ENCODE data around the gene COL18A1.
"Not testable (repeated sequence)": the region's sequence is repeated elsewhere in the genome, so short reads cannot be mapped to it uniquely, and the experiment has no call there.

COL18A1 gene

GRCh38 chr21:45522381-45522780 is 117.4 kb downstream of the COL18A1 start:
- no peak for DNase-seq (ENCODE audit: low read depth)

GRCh38 chr21:45522986-45523385 is 118.0 kb downstream of the COL18A1 start:
- no peak for DNase-seq (ENCODE audit: low read depth)

- DNase-seq (ENCODE audit: low read depth), result no peak
Measured at GRCh38 chr21:45523411-45524101, 118.6 kb downstream of the COL18A1 start.

- DNase-seq (ENCODE audit: low read depth), result no peak
Measured at GRCh38 chr21:45524756-45525152, 119.8 kb downstream of the COL18A1 start.

- DNase-seq (ENCODE audit: low read depth), result no peak
Measured at GRCh38 chr21:45525153-45525909, 120.4 kb downstream of the COL18A1 start.

GRCh38 chr21:45525910-45526306 is 120.9 kb downstream of the COL18A1 start:
- no peak for DNase-seq (ENCODE audit: low read depth)

GRCh38 chr21:45527151-45527999 is 122.4 kb downstream of the COL18A1 start:
- DNase-seq (ENCODE audit: low read depth), result not testable (repeated sequence)

- no peak for DNase-seq (ENCODE audit: low read depth)
Measured at GRCh38 chr21:45528028-45528705, 123.2 kb downstream of the COL18A1 start.

GRCh38 chr21:45528981-45529784 is 124.2 kb downstream of the COL18A1 start:
- DNase-seq (ENCODE audit: low read depth), result no peak

GRCh38 chr21:45529785-45530422 is 124.9 kb downstream of the COL18A1 start:
- DNase-seq (ENCODE audit: low read depth), result no peak

- DNase-seq (ENCODE audit: low read depth), result no peak
Measured at GRCh38 chr21:45530423-45531113, 125.6 kb downstream of the COL18A1 start.

- not testable (repeated sequence) for DNase-seq (ENCODE audit: low read depth)
Measured at GRCh38 chr21:45531114-45531392, 126.1 kb downstream of the COL18A1 start.

- DNase-seq (ENCODE audit: low read depth), result no peak
Measured at GRCh38 chr21:45531393-45532215, 126.6 kb downstream of the COL18A1 start.

- no peak for DNase-seq (ENCODE audit: low read depth)
Measured at GRCh38 chr21:45532826-45533360, 127.9 kb downstream of the COL18A1 start.

- DNase-seq (ENCODE audit: low read depth), result no peak
Measured at GRCh38 chr21:45533361-45533845, 128.4 kb downstream of the COL18A1 start.

- DNase-seq (ENCODE audit: low read depth), result no peak
Measured at GRCh38 chr21:45533846-45534635, 129.1 kb downstream of the COL18A1 start.

GRCh38 chr21:45534636-45535331 is 129.8 kb downstream of the COL18A1 start:
- DNase-seq (ENCODE audit: low read depth), result no peak

All from amniotic epithelial cell (primary cell).